ENCODE measurements around the gene NF1. TPM values are rescaled to one million over a fixed set of nuclear protein-coding genes. Genes with fewer than 3 reads are reported as not detected.

Gene NF1
- total RNA-seq, 2 experiments from 2014 or later = 15.5 to 18.7 TPM

DNA sequence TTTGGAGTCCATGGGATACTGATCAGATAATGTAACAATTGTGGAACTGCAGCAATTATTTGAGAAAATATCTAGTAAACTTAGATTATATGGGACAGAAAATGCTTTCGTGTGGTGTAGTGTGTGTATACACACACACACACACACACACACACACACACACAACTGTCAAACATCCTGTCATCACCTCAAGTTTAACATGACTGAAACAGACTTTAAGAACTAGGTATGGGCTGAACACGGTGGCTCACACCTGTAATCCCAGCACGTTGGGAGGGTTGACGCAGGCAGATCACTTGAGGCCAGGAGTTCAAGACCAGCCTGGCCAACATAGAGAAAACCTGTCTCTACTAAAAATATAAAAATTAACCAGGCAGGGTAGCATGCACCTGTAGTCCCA is 227.2 kb downstream of the NF1 start:
- Histone ChIP-seq H3K4me3 (ENCODE audit: low read length) (peak overlapping the region; percentile 82), H3K27ac (ENCODE audit: low read depth in 1 of 2, low read length in 2 of 2) (peak overlapping the region; percentile 83 to 87), H3K9me3 (ENCODE audit: control insufficient read depth in 1 of 2, insufficient read depth in 1 of 2, low read length in 2 of 2) (no peaks in the 10 kb centered on the region), H3K4me1 (ENCODE audit: insufficient read depth, low read length) (peaks cover 7% of the 10 kb centered on the region), H3K27me3 (ENCODE audit: control insufficient read depth in 1 of 2, insufficient read depth in 2 of 2, low read length in 2 of 2) (no peaks in the 10 kb centered on the region), H3K36me3 (ENCODE audit: insufficient read depth, low read length) (peaks cover 12% of the 10 kb centered on the region)
- ATAC-seq (ENCODE audit: poor library complexity) = peak; percentile 25
- POLR2A ChIA-PET = interaction anchor here (0.8 to 9.3 kb wide), 4 partner anchors 12 to 58 kb away, joined by 3 to 157 read pairs (median 4); partner anchors contain the start of gene EVI2B
- Mint-ChIP-seq H3K9me3 (no peaks in the 10 kb centered on the region), H3K36me3 (ENCODE audit: low read depth) (peaks cover 45% of the 10 kb centered on the region), H3K27ac (peak overlapping the region; percentile 93), H3K4me1 (ENCODE audit: low read depth) (peaks cover 40% of the 10 kb centered on the region), H3K4me3 (peak overlapping the region; percentile 91), H3K27me3 (no peaks in the 10 kb centered on the region)
- DNase-seq = peak in 5 of 14 experiments; percentile 15 to 72 (median 66)
- CTCF ChIA-PET = interaction anchor here (0.9 to 1.0 kb wide), 2 partner anchors 10 to 51 kb away, joined by 3 to 6 read pairs; no protein-coding TSS in a partner anchor
- TF ChIP-seq, protein P1, sequence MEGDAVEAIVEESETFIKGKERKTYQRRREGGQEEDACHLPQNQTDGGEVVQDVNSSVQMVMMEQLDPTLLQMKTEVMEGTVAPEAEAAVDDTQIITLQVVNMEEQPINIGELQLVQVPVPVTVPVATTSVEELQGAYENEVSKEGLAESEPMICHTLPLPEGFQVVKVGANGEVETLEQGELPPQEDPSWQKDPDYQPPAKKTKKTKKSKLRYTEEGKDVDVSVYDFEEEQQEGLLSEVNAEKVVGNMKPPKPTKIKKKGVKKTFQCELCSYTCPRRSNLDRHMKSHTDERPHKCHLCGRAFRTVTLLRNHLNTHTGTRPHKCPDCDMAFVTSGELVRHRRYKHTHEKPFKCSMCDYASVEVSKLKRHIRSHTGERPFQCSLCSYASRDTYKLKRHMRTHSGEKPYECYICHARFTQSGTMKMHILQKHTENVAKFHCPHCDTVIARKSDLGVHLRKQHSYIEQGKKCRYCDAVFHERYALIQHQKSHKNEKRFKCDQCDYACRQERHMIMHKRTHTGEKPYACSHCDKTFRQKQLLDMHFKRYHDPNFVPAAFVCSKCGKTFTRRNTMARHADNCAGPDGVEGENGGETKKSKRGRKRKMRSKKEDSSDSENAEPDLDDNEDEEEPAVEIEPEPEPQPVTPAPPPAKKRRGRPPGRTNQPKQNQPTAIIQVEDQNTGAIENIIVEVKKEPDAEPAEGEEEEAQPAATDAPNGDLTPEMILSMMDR (IDR thresholded peaks at IDR 0.05) = no peak
- intact Hi-C loops (cut with DNase I, micrococcal nuclease) = loop anchor here (1.0 to 10.0 kb wide), 5 partner anchors 11 to 57 kb away; no protein-coding TSS in a partner anchor

DNA sequence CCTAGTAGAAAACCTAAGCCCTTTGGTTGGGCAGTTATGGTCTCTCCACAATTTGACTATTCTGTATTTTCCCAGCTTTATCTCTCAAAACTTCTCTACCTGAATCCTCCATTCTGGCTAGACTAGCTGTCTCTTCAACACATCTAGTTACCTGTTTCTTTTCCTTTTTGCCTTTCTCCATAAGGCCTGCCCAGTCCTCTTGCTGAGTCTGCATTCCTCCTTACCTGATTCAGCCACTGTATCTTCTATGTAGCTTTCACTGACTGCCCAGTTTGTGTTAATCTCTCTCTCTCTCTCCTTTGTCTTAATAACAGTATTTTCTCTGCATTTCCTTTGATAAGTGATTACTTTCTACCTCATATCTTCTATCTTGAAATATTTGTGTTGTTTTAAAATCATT is 228.8 kb downstream of the NF1 start:
- Mint-ChIP-seq H3K27ac (peak overlapping the region; percentile 93), H3K36me3 (ENCODE audit: low read depth) (peaks cover 48% of the 10 kb centered on the region), H3K4me1 (ENCODE audit: low read depth) (peaks cover 26% of the 10 kb centered on the region), H3K4me3 (peak overlapping the region; percentile 35), H3K27me3 (no peaks in the 10 kb centered on the region), H3K9me3 (no peaks in the 10 kb centered on the region)
- Histone ChIP-seq H3K36me3 (ENCODE audit: insufficient read depth, low read length) (peaks cover 18% of the 10 kb centered on the region), H3K27ac (ENCODE audit: low read depth in 1 of 2, low read length in 2 of 2) (no peak overlapping the region), H3K4me1 (ENCODE audit: insufficient read depth, low read length) (peaks cover 7% of the 10 kb centered on the region), H3K27me3 (ENCODE audit: control insufficient read depth in 1 of 2, insufficient read depth in 2 of 2, low read length in 2 of 2) (no peaks in the 10 kb centered on the region), H3K4me3 (ENCODE audit: low read length) (no peak overlapping the region), H3K9me3 (ENCODE audit: control insufficient read depth in 1 of 2, insufficient read depth in 1 of 2, low read length in 2 of 2) (no peaks in the 10 kb centered on the region)
- no peak for DNase-seq
- POLR2A ChIA-PET = interaction anchor here (9.3 kb wide), 1 partner anchor 14 kb away, joined by 157 read pairs; the partner anchor contains the start of gene EVI2B
- TF ChIP-seq, protein P1 (IDR thresholded peaks at IDR 0.05) = no peak
- CTCF ChIA-PET = no interaction called here
- no peak for ATAC-seq (ENCODE audit: poor library complexity)
- intact Hi-C loops (cut with DNase I, micrococcal nuclease) = loop anchor here in 1 of 2 experiments (10.0 kb wide), 1 partner anchor 59 kb away; no protein-coding TSS in a partner anchor

DNA sequence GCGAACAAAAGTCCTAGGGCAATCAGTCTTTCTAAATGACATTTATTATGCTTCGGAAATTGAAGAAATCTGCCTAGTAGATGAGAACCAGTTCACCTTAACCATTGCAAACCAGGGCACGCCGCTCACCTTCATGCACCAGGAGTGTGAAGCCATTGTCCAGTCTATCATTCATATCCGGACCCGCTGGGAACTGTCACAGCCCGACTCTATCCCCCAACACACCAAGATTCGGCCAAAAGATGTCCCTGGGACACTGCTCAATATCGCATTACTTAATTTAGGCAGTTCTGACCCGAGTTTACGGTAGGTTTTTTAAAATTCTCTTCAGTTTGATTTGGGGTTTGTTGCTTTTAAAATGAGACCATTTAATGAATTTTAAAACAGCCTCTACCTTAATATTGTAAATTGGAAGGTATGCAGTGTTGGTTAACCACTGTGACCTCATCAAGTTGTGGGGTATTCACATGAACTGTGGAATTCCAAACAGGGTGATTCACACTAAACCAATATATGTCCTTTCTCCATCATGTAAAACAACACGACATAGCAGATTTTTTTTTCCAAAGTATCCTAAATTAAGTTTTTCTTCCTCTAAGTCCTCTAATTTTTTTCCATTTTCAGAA is 232.9 kb downstream of the NF1 start:
- Histone ChIP-seq H3K27me3 (ENCODE audit: control insufficient read depth in 1 of 2, insufficient read depth in 2 of 2, low read length in 2 of 2) (no peaks in the 10 kb centered on the region), H3K36me3 (ENCODE audit: insufficient read depth, low read length) (peaks cover 26% of the 10 kb centered on the region), H3K27ac (ENCODE audit: low read depth in 1 of 2, low read length in 2 of 2) (no peak overlapping the region), H3K4me3 (ENCODE audit: low read length) (no peak overlapping the region), H3K9me3 (ENCODE audit: control insufficient read depth in 1 of 2, insufficient read depth in 1 of 2, low read length in 2 of 2) (no peaks in the 10 kb centered on the region), H3K4me1 (ENCODE audit: insufficient read depth, low read length) (no peaks in the 10 kb centered on the region)
- H3K27me3 Mint-ChIP-seq = no peaks in the 10 kb centered on the region
- TF ChIP-seq, protein P1 (IDR thresholded peaks at IDR 0.05) = no peak
- ATAC-seq (ENCODE audit: poor library complexity) = no peak
- POLR2A ChIA-PET = interaction anchor here (1.4 kb wide), 1 partner anchor 10 kb away, joined by 3 read pairs; no protein-coding TSS in a partner anchor
- peaks cover 10% of the 10 kb centered on the region for H3K4me1 Mint-ChIP-seq (ENCODE audit: low read depth)
- no peak overlapping the region for H3K4me3 Mint-ChIP-seq
- H3K27ac Mint-ChIP-seq = no peak overlapping the region
- no peaks in the 10 kb centered on the region for H3K9me3 Mint-ChIP-seq
- CTCF ChIA-PET = no interaction called here
- peaks cover 27% of the 10 kb centered on the region for H3K36me3 Mint-ChIP-seq (ENCODE audit: low read depth)
- intact Hi-C loops (cut with DNase I, micrococcal nuclease) = loop anchor here in 1 of 2 experiments (5.0 to 10.0 kb wide), 2 partner anchors 35 to 63 kb away; no protein-coding TSS in a partner anchor
- no peak for DNase-seq

Data from CD4-positive, alpha-beta T cell (primary cell).